ENCODE measurements around the gene TRAPPC2L.

Gene TRAPPC2L

GRCh38 chr16:88839745-88840599 is 17.0 kb upstream of the TRAPPC2L start:
- no peaks in the 10 kb centered on the region for H3K36me3 ChIP-seq (ENCODE audit: insufficient read depth, low read length)
- no peaks in the 10 kb centered on the region for H3K9me3 ChIP-seq (ENCODE audit: control insufficient read depth, insufficient read depth, low read length)
- no peaks in the 10 kb centered on the region for H3K4me1 ChIP-seq (ENCODE audit: insufficient read depth, low read length)
- no peak overlapping the region for H3K9ac ChIP-seq (ENCODE audit: low read depth, low read length)

DNA sequence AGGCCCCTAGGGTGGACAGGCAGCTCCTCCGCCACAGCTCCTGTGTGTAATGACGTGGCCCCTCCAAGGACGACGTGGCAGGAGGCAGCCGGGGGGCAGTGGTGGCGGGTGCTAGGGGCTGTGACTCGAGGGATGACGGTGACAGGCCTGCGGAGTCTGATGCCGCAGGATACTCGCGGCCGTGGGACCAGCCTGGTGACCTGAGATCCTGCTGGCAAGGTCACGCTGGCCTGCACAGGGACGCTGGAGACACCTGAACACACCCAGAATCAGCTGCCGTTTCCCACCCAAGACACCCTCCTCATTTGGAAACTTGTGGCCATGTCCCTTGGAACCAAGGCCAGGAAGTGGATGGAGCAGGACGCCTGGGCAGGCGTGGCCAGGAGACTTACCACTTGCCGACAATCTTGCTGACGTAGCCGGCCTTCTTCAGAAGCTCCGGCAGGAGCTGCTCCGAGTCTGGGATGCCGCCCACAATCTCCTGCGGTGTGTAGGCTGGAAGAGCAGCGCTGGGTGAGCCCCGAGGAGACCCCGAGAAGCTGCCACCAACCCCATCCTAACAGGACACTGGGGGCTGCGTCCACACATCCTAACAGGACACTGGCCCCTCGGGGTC is 16.2 kb upstream of the TRAPPC2L start:
- Histone ChIP-seq H3K9ac (ENCODE audit: low read depth, low read length) (no peak overlapping the region), H3K4me1 (ENCODE audit: insufficient read depth, low read length) (no peaks in the 10 kb centered on the region), H3K36me3 (ENCODE audit: insufficient read depth, low read length) (no peaks in the 10 kb centered on the region), H3K9me3 (ENCODE audit: control insufficient read depth, insufficient read depth, low read length) (no peaks in the 10 kb centered on the region)

DNA sequence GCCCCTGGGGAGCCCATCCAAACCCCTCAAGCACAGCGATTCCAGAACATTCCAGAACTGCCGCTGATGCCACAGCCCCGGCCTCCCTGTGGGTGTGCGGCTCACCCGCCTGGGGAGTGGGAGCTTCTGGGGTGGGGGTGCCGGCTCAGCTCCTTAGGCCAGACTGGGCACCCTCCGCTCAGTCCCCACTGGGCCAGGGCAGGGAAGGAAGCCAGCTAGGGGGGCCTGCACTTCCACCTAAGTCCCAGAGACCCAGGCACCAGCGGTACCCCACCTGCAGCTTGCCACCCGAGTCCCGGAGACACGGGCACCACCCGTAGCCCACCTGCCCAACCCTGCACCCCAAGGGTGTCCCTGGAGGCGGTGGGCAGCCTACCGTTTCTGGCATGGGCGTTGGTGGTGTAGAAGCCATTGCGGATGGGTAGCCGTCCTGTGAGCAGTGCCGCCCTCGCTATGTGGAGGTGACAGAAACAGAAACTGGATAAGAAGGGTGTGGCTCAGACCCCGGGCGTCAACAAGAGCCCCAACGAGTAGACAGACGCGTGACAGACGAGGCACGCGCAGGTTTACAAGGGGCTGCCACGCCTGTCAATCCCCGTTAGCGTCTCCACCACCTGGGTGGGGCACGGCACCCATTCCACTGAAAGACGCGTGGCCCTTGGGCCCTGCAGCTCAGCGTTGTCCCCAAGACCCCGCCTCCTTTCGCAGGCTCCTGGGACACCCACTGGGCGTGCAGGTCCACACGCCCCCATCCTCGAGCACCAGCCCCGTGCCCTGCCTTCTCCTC is 15.2 kb upstream of the TRAPPC2L start:
- Histone ChIP-seq H3K9me3 (ENCODE audit: control insufficient read depth, insufficient read depth, low read length) (no peaks in the 10 kb centered on the region), H3K4me1 (ENCODE audit: insufficient read depth, low read length) (no peaks in the 10 kb centered on the region), H3K9ac (ENCODE audit: low read depth, low read length) (no peak overlapping the region), H3K36me3 (ENCODE audit: insufficient read depth, low read length) (no peaks in the 10 kb centered on the region)

DNA sequence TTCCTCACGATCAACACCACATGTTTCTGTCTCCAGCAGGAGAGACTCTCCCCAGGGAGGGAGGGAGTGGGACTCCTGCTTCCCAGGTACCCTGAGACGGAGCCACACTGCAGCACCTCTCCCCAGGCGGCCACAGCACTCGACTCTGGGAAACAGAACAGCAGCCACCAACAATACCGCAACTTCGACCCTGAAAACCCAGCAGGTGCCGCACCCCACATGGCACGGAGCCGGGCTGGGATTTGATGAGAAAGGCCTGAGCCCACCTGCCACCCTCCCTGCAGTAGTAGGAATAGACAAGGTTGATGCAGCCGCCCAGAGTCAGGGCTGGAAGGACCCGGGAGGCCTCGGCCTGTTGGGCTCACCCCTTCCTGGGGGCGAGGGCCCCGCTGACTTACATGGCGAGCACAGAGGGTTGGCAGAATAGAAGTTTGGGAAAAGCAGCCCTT is 14.6 kb upstream of the TRAPPC2L start:
- no peaks in the 10 kb centered on the region for H3K9me3 ChIP-seq (ENCODE audit: control insufficient read depth, insufficient read depth, low read length)
- no peaks in the 10 kb centered on the region for H3K4me1 ChIP-seq (ENCODE audit: insufficient read depth, low read length)
- H3K36me3 ChIP-seq (ENCODE audit: insufficient read depth, low read length) = no peaks in the 10 kb centered on the region
- no peak overlapping the region for H3K9ac ChIP-seq (ENCODE audit: low read depth, low read length)

- Histone ChIP-seq H3K36me3 (ENCODE audit: insufficient read depth, low read length) (no peaks in the 10 kb centered on the region), H3K9ac (ENCODE audit: low read depth, low read length) (no peak overlapping the region), H3K4me1 (ENCODE audit: insufficient read depth, low read length) (no peaks in the 10 kb centered on the region)
Measured at GRCh38 chr16:88842806-88843205, 14.1 kb upstream of the TRAPPC2L start.

GRCh38 chr16:88843256-88843655 is 13.7 kb upstream of the TRAPPC2L start:
- no peaks in the 10 kb centered on the region for H3K36me3 ChIP-seq (ENCODE audit: insufficient read depth, low read length)
- no peak overlapping the region for H3K9ac ChIP-seq (ENCODE audit: low read depth, low read length)
- no peaks in the 10 kb centered on the region for H3K4me1 ChIP-seq (ENCODE audit: insufficient read depth, low read length)
- no peaks in the 10 kb centered on the region for H3K9me3 ChIP-seq (ENCODE audit: control insufficient read depth, insufficient read depth, low read length)

More at GRCh38 chr16:88842806-88843205, 14.1 kb upstream of the TRAPPC2L start:
- H3K9me3 ChIP-seq (ENCODE audit: control insufficient read depth, insufficient read depth, low read length) = no peaks in the 10 kb centered on the region

DNA sequence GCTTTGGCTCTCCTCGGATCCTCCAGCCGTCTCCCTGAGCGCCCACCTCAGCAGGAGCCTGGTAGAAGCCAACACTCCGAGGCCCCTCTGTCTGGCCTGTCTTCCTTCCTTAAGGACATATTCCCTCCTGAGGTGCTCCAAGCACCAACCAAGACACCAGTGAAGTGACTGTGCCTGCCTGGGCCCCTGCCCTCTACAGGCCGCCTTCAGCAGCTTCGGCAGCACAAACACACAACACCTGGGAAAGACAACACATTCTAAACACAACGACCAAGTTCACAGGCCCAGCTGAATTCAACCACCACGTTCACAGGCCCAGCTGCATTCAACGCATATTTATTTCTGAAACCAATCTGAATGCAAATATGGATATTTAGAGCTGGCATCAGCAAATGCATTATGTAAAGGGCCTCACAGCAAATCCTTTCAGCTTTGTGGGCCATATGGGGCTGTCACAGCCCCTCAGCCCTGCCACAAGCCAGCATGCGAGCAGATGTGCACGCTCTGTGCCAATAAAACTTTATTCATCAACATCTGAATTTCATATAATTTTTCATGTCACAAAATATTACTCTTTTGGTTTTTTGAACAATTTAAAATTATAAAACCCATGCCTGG is 12.4 kb upstream of the TRAPPC2L start:
- H3K9ac ChIP-seq (ENCODE audit: low read depth, low read length) = no peak overlapping the region
- H3K36me3 ChIP-seq (ENCODE audit: insufficient read depth, low read length) = no peaks in the 10 kb centered on the region
- H3K9me3 ChIP-seq (ENCODE audit: control insufficient read depth, insufficient read depth, low read length) = no peaks in the 10 kb centered on the region
- no peaks in the 10 kb centered on the region for H3K4me1 ChIP-seq (ENCODE audit: insufficient read depth, low read length)

GRCh38 chr16:88846088-88846487 is 10.8 kb upstream of the TRAPPC2L start:
- Histone ChIP-seq H3K4me1 (ENCODE audit: insufficient read depth, low read length) (no peaks in the 10 kb centered on the region), H3K9ac (ENCODE audit: low read depth, low read length) (no peak overlapping the region), H3K36me3 (ENCODE audit: insufficient read depth, low read length) (no peaks in the 10 kb centered on the region), H3K9me3 (ENCODE audit: control insufficient read depth, insufficient read depth, low read length) (no peaks in the 10 kb centered on the region)

DNA sequence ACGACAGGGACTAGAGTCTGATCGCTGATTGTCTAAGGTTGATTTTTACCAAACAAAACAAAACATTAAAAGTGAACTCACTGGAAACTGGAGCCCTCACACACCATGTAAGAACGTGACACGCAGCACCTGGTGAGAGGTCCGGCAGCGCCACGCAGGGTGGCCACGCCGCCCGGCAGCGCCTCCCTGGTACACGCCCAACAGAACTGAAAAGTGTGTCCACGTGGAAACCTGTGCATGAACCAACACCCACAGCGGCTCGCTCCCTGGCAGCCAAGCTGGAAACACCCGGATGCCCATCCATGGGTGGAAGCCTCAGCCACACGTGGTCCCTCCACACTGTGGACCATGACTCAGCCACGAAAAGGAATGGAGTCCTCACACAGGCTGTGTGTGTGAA is 9.3 kb upstream of the TRAPPC2L start:
- no peak overlapping the region for H3K9ac ChIP-seq (ENCODE audit: low read depth, low read length)
- H3K4me1 ChIP-seq (ENCODE audit: insufficient read depth, low read length) = no peaks in the 10 kb centered on the region
- no peaks in the 10 kb centered on the region for H3K36me3 ChIP-seq (ENCODE audit: insufficient read depth, low read length)
- no peaks in the 10 kb centered on the region for H3K9me3 ChIP-seq (ENCODE audit: control insufficient read depth, insufficient read depth, low read length)

DNA sequence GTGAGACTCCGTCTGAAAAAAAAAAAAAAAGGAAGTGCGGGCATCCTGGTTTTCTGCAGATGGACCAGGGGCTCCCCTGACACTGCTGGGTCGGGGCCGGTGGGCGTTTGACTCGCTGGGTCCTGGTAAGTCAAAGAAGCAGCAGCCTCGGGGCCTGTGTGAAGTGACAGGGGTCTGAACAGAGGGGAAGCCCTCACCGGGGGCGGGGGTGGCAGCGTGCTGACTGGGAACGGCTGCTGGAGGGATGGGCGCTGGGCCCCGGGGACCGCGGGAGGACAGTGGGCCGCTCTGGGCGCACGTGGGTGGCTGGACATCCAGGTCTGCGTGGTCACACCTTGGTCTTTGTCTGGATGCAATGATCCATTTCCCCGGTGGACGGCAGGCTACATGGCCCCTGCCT is 8.4 kb upstream of the TRAPPC2L start:
- Histone ChIP-seq H3K9me3 (ENCODE audit: control insufficient read depth, insufficient read depth, low read length) (no peaks in the 10 kb centered on the region), H3K36me3 (ENCODE audit: insufficient read depth, low read length) (no peaks in the 10 kb centered on the region), H3K4me1 (ENCODE audit: insufficient read depth, low read length) (no peaks in the 10 kb centered on the region), H3K9ac (ENCODE audit: low read depth, low read length) (no peak overlapping the region)

- H3K36me3 ChIP-seq (ENCODE audit: insufficient read depth, low read length) = no peaks in the 10 kb centered on the region
- H3K4me1 ChIP-seq (ENCODE audit: insufficient read depth, low read length) = no peaks in the 10 kb centered on the region
- H3K9ac ChIP-seq (ENCODE audit: low read depth, low read length) = no peak overlapping the region
- no peaks in the 10 kb centered on the region for H3K9me3 ChIP-seq (ENCODE audit: control insufficient read depth, insufficient read depth, low read length)
Measured at GRCh38 chr16:88850531-88851199, 6.3 kb upstream of the TRAPPC2L start.

DNA sequence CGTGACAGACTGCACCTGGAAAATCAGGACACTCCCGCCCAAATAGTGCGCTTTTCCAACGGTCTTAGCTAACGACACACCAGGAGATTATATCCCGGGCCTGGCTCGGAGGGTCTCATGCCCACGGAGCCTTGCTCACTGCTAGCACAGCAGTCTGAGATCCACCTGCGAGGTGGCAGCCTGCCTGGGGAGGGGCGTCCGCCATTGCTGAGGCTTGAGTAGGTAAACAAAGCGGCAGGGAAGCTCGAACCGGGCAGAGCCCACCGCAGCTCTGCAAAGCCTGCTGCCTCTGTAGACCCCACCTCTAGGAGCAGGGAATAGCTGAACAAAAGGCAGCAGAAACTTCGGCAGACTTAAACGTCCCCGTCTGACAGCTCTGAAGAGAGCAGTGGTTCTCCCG is 5.3 kb upstream of the TRAPPC2L start:
- H3K36me3 ChIP-seq (ENCODE audit: insufficient read depth, low read length) = no peaks in the 10 kb centered on the region
- no peak overlapping the region for H3K9ac ChIP-seq (ENCODE audit: low read depth, low read length)
- no peaks in the 10 kb centered on the region for H3K9me3 ChIP-seq (ENCODE audit: control insufficient read depth, insufficient read depth, low read length)
- H3K4me1 ChIP-seq (ENCODE audit: insufficient read depth, low read length) = no peaks in the 10 kb centered on the region; the same call in 1 of the 2 replicates

GRCh38 chr16:88853325-88853941 is 3.5 kb upstream of the TRAPPC2L start:
- H3K9ac ChIP-seq (ENCODE audit: low read depth, low read length) = no peak overlapping the region
- no peaks in the 10 kb centered on the region for H3K9me3 ChIP-seq (ENCODE audit: control insufficient read depth, insufficient read depth, low read length)
- H3K4me1 ChIP-seq (ENCODE audit: insufficient read depth, low read length) = peaks cover 4% of the 10 kb centered on the region
- H3K36me3 ChIP-seq (ENCODE audit: insufficient read depth, low read length) = no peaks in the 10 kb centered on the region

Data from ES-I3 (cell line).